Neural progenitor cell (in vitro differentiated cells): ENCODE results near the gene PCDH9.

Experiments
- EZH2 ChIP-seq: fragments of 200-600 bp; sonication (generic); IDR thresholded peaks from 2 replicates; pipeline ENCODE4 v1.6.1; 2017; ENCODE audit warnings: antibody characterized with exemption, mild to moderate bottlenecking, moderate library complexity
- TF ChIP-seq, protein P1 (sequence below): fragments of 200-600 bp; sonication (generic); IDR thresholded peaks from 2 replicates; pipeline ENCODE4 v1.5.1; 2017; ENCODE audit warnings: antibody characterized with exemption, mild to moderate bottlenecking

DNA sequence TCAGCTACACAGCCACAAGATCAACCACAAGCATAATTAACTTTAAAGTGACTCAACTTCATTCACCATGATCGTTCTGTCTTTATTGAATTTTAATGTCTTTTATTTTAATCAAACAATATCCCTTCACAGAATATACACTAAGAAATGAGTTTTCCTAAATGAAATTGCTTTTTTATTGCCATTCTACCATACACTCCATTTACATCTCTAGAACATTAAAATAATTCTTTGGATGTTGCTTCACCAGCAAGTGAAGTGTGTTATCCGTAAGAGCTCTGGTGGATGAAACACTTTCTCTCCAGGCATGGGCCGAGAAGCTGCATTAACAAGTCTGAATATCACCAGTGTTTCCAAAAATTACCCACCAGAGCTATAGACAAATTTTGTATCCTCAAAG lies 789.2 kb downstream of the PCDH9 start:
- TF ChIP-seq, protein P1, sequence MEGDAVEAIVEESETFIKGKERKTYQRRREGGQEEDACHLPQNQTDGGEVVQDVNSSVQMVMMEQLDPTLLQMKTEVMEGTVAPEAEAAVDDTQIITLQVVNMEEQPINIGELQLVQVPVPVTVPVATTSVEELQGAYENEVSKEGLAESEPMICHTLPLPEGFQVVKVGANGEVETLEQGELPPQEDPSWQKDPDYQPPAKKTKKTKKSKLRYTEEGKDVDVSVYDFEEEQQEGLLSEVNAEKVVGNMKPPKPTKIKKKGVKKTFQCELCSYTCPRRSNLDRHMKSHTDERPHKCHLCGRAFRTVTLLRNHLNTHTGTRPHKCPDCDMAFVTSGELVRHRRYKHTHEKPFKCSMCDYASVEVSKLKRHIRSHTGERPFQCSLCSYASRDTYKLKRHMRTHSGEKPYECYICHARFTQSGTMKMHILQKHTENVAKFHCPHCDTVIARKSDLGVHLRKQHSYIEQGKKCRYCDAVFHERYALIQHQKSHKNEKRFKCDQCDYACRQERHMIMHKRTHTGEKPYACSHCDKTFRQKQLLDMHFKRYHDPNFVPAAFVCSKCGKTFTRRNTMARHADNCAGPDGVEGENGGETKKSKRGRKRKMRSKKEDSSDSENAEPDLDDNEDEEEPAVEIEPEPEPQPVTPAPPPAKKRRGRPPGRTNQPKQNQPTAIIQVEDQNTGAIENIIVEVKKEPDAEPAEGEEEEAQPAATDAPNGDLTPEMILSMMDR: no peak
- no peak for TF ChIP-seq EZH2
